ENCODE measurements around the gene YES1.

The YES1 gene

GRCh38 chr18:811892-812375 lies at the start of gene YES1:
TSS of gene YES1 (minus strand) at chr18:812242. CDS start at chr18:756827, 55,415 bp downstream.
- peak; percentile 13 for DNase-seq (ENCODE audit: low read depth)
- peak within 1 kb of the TSS; percentile 93 for H3K4me3 ChIP-seq (ENCODE audit: low read depth, low read length)
- no peak for TF ChIP-seq CTCF (IDR thresholded peaks at IDR 0.05; ENCODE audit: insufficient read depth, low read depth, low read length, missing control alignments)

GRCh38 chr18:857986-858385 lies 45.9 kb upstream of the YES1 start:
- DNase-seq (ENCODE audit: low read depth), result no peak
- H3K4me3 ChIP-seq (ENCODE audit: low read depth, low read length), result no peak overlapping the region
- TF ChIP-seq CTCF (IDR thresholded peaks at IDR 0.05; ENCODE audit: insufficient read depth, low read depth, low read length, missing control alignments), result no peak

- no peak overlapping the region for H3K4me3 ChIP-seq (ENCODE audit: low read depth, low read length)
- DNase-seq (ENCODE audit: low read depth), result no peak
- no peak for TF ChIP-seq CTCF (IDR thresholded peaks at IDR 0.05; ENCODE audit: insufficient read depth, low read depth, low read length, missing control alignments)
Observed at GRCh38 chr18:853471-853870, 41.4 kb upstream of the YES1 start.

- TF ChIP-seq CTCF (IDR thresholded peaks at IDR 0.05; ENCODE audit: insufficient read depth, low read depth, low read length, missing control alignments), result no peak
- H3K4me3 ChIP-seq (ENCODE audit: low read depth, low read length), result no peak overlapping the region
- DNase-seq (ENCODE audit: low read depth), result no peak
Observed at GRCh38 chr18:850960-851359, 38.9 kb upstream of the YES1 start.

- DNase-seq (ENCODE audit: low read depth), result no peak
- H3K4me3 ChIP-seq (ENCODE audit: low read depth, low read length), result no peak overlapping the region
- no peak for TF ChIP-seq CTCF (IDR thresholded peaks at IDR 0.05; ENCODE audit: insufficient read depth, low read depth, low read length, missing control alignments)
Observed at GRCh38 chr18:849021-849420, 37.0 kb upstream of the YES1 start.

- H3K4me3 ChIP-seq (ENCODE audit: low read depth, low read length), result no peak overlapping the region
- DNase-seq (ENCODE audit: low read depth), result no peak
- no peak for TF ChIP-seq CTCF (IDR thresholded peaks at IDR 0.05; ENCODE audit: insufficient read depth, low read depth, low read length, missing control alignments)
Observed at GRCh38 chr18:848062-848861, 36.2 kb upstream of the YES1 start.
